H9 (cell line): ENCODE measurements around the gene SLC34A3. TPM values are rescaled to one million over a fixed set of nuclear protein-coding genes. Genes with fewer than 3 reads are reported as not detected.
A peak's percentile ranks its signal among the peaks of the same experiment; 100 is the strongest.

ENCODE experiments used
- DNase-seq: peaks from one replicate; pipeline ENCODE4 v3.0.0-alpha.2; 2017
- H2AFZ ChIP-seq: one replicate; pipeline ENCODE4 v1.6.1; 2013; ENCODE audit warnings: mild to moderate bottlenecking, low read length, control low read depth, moderate library complexity
- H2AK5ac ChIP-seq: 2 replicates; pipeline ENCODE4 v1.6.1; 2013; ENCODE audit warnings: low read length, control low read depth, mixed read lengths; ENCODE audit not compliant: insufficient read length
- H2BK120ac ChIP-seq: one replicate; pipeline ENCODE4 v1.6.1; 2013; ENCODE audit warnings: low read depth, mild to moderate bottlenecking, low read length, control low read depth, inconsistent platforms; ENCODE audit not compliant: poor library complexity, severe bottlenecking
- H2BK12ac ChIP-seq: 2 replicates; pipeline ENCODE4 v1.6.1; 2013; ENCODE audit warnings: low read length, control low read depth, mixed read lengths, low read depth; ENCODE audit not compliant: insufficient read length
- H2BK15ac ChIP-seq: 2 replicates; pipeline ENCODE4 v1.6.1; 2013; ENCODE audit warnings: low read depth, low read length, control low read depth
- H2BK20ac ChIP-seq: one replicate; pipeline ENCODE4 v1.6.1; 2013; ENCODE audit warnings: low read depth, mild to moderate bottlenecking, low read length, control low read depth, inconsistent platforms; ENCODE audit not compliant: poor library complexity, severe bottlenecking
- H2BK5ac ChIP-seq: 2 replicates; pipeline ENCODE4 v1.6.1; 2013; ENCODE audit warnings: low read length, control low read depth, mixed read lengths; ENCODE audit not compliant: insufficient read length
- H3K14ac ChIP-seq: 2 replicates; pipeline ENCODE4 v1.6.1; 2013; ENCODE audit warnings: low read length, control low read depth; ENCODE audit not compliant: insufficient read depth
- H3K18ac ChIP-seq: 2 replicates; pipeline ENCODE4 v1.6.1; 2013; ENCODE audit warnings: low read depth, mild to moderate bottlenecking, mixed read lengths, low read length, control low read depth; ENCODE audit not compliant: insufficient read length
- H3K23ac ChIP-seq: 2 replicates; pipeline ENCODE4 v1.6.1; 2013; ENCODE audit warnings: low read length, control low read depth, mixed read lengths, low read depth; ENCODE audit not compliant: insufficient read length
- H3K23me2 ChIP-seq: 2 replicates; pipeline ENCODE4 v1.6.1; 2013; ENCODE audit warnings: low read depth, mild to moderate bottlenecking, mixed read lengths, low read length, control low read depth; ENCODE audit not compliant: insufficient read length, poor library complexity, severe bottlenecking
- H3K27ac ChIP-seq: 2 replicates; pipeline ENCODE4 v1.5.1; 2013; ENCODE audit warnings: low read length, control low read depth, mixed read lengths, low read depth; ENCODE audit not compliant: insufficient read length
- H3K27me3 ChIP-seq: 2 replicates; pipeline ENCODE4 v1.6.1; 2013; ENCODE audit warnings: low read length, control low read depth, inconsistent platforms; ENCODE audit not compliant: insufficient read depth
- H3K4ac ChIP-seq: 2 replicates; pipeline ENCODE4 v1.6.1; 2013; ENCODE audit warnings: low read depth, mild to moderate bottlenecking, control low read depth, inconsistent platforms, low read length, moderate library complexity
- H3K4me1 ChIP-seq: 2 replicates; pipeline ENCODE4 v1.6.1; 2013; ENCODE audit warnings: low read length, control low read depth, inconsistent platforms; ENCODE audit not compliant: insufficient read depth
- H3K4me2 ChIP-seq: 2 replicates; pipeline ENCODE4 v1.6.1; 2013; ENCODE audit warnings: low read length, control low read depth, mixed read lengths; ENCODE audit not compliant: insufficient read length, insufficient read depth
- H3K56ac ChIP-seq: 2 replicates; pipeline ENCODE4 v1.6.1; 2013; ENCODE audit warnings: low read depth, mild to moderate bottlenecking, mixed read lengths, low read length, control low read depth; ENCODE audit not compliant: insufficient read length
- H3K79me1 ChIP-seq: 2 replicates; pipeline ENCODE4 v1.6.1; 2013; ENCODE audit warnings: low read depth, mild to moderate bottlenecking, moderate library complexity, low read length, control low read depth, inconsistent platforms; ENCODE audit not compliant: insufficient read depth, poor library complexity, severe bottlenecking
- H3K79me2 ChIP-seq: 2 replicates; pipeline ENCODE4 v1.6.1; 2013; ENCODE audit warnings: low read length, control low read depth, inconsistent platforms; ENCODE audit not compliant: insufficient read depth
- H3K9ac ChIP-seq: 2 replicates; pipeline ENCODE4 v1.6.1; 2013; ENCODE audit warnings: low read length, control low read depth, mixed read lengths; ENCODE audit not compliant: insufficient read length; ENCODE audit errors: extremely low read depth
- H3K9me3 ChIP-seq: one replicate; pipeline ENCODE4 v1.6.1; 2013; ENCODE audit warnings: low read depth, low read length, inconsistent platforms; ENCODE audit not compliant: control insufficient read depth
- H3T11ph ChIP-seq: one replicate; pipeline ENCODE4 v1.6.1; 2013; ENCODE audit warnings: mild to moderate bottlenecking, low read length, control low read depth, inconsistent platforms
- H4K20me1 ChIP-seq: one replicate; pipeline ENCODE4 v1.6.1; 2013; ENCODE audit not compliant: control insufficient read depth, insufficient read length, insufficient read depth
- H4K5ac ChIP-seq: 2 replicates; pipeline ENCODE4 v1.6.1; 2013; ENCODE audit warnings: low read depth, mild to moderate bottlenecking, mixed read lengths, low read length, control low read depth; ENCODE audit not compliant: insufficient read length
- H4K8ac ChIP-seq: replicated peaks from 2 replicates; pipeline ENCODE4 v1.6.1; 2013; ENCODE audit warnings: low read length, control low read depth, mixed read lengths, low read depth; ENCODE audit not compliant: insufficient read length
- H4K91ac ChIP-seq: 2 replicates; pipeline ENCODE4 v1.6.1; 2013; ENCODE audit warnings: low read depth, mild to moderate bottlenecking, moderate library complexity, mixed read lengths, low read length, control low read depth; ENCODE audit not compliant: insufficient read length
- H3K27ac Mint-ChIP-seq, 3 experiments: 2 replicates in 2 of 3; 3 replicates in 1 of 3; pipeline ENCODE4 v1.8.0; 2020 to 2021; ENCODE audit warnings: mixed read lengths in 3 of 3, mild to moderate bottlenecking in 1 of 3, moderate library complexity in 1 of 3
- H3K27me3 Mint-ChIP-seq: 2 replicates; pipeline ENCODE4 v1.8.0; 2021; ENCODE audit warnings: low read depth, mild to moderate bottlenecking, moderate library complexity, mixed read lengths
- H3K36me3 Mint-ChIP-seq, 3 experiments: 2 replicates in 2 of 3; 3 replicates in 1 of 3; pipeline ENCODE4 v1.8.0; 2020 to 2021; ENCODE audit warnings: low read depth in 3 of 3, mixed read lengths in 3 of 3; ENCODE audit not compliant: insufficient read depth in 1 of 3
- H3K4me1 Mint-ChIP-seq, 2 experiments: 2 replicates each; pipeline ENCODE4 v1.8.0; 2020; ENCODE audit warnings: mixed read lengths in 2 of 2
- H3K4me3 Mint-ChIP-seq, 2 experiments: 2 replicates in 1 of 2; 3 replicates in 1 of 2; pipeline ENCODE4 v1.8.0; 2020 to 2021; ENCODE audit warnings: mild to moderate bottlenecking in 2 of 2, mixed read lengths in 2 of 2, moderate library complexity in 1 of 2
- H3K9me3 Mint-ChIP-seq, 2 experiments: 2 replicates in 1 of 2; 3 replicates in 1 of 2; pipeline ENCODE4 v1.8.0; 2020; ENCODE audit warnings: mild to moderate bottlenecking in 2 of 2, mixed read lengths in 2 of 2, moderate library complexity in 1 of 2
- CTCF ChIP-seq: fragments of 200-600 bp; sonication (generic); conservative IDR thresholded peaks from 3 replicates; pipeline ENCODE4 v1.8.0; 2021; ENCODE audit warnings: antibody characterized with exemption, mild to moderate bottlenecking
- WGBS: extraction: QIAGEN DNeasy Blood & Tissue Kit; methylation state at CpG from one replicate; pipeline ENCODE4 v1.1.7; 2013; ENCODE audit warnings: missing lambda C conversion rate, low lambda C conversion rate, mixed read lengths; ENCODE audit not compliant: insufficient read length; ENCODE audit errors: extremely low coverage; 5-methylcytosine and 5-hydroxymethylcytosine counted together
- total RNA-seq: library from RNA; stranded (reverse); gene quantifications from 2 replicates; pipeline ENCODE4 v1.2.1, GENCODE V29; 2021

Gene SLC34A3
- total RNA-seq, 1 experiment from 2014 or later, result not detected

GRCh38 chr9:137270929-137271695 lies 40.4 kb downstream of the SLC34A3 start:
- H3K18ac ChIP-seq, result no peak overlapping the region
- H3K4me2 ChIP-seq, result no peak overlapping the region
- H2AFZ ChIP-seq, result no peak overlapping the region
- H3K79me1 ChIP-seq, result no peaks in the 10 kb centered on the region
- no peak overlapping the region for H2BK5ac ChIP-seq
- no peak overlapping the region for H3K23ac ChIP-seq
- no peaks in the 10 kb centered on the region for H3K23me2 ChIP-seq
- Mint-ChIP-seq H3K27me3 (no peaks in the 10 kb centered on the region), H3K27ac (peak overlapping the region in 2 of 3 experiments; percentile 53 to 64; a peak in 2 of 7 replicates), H3K36me3 (peaks cover 11 to 43% (median 34%) of the 10 kb centered on the region in 3 experiments; a peak in 6 of 7 replicates), H3K9me3 (no peaks in the 10 kb centered on the region; a peak in 1 of 5 replicates), H3K4me3 (no peak overlapping the region), H3K4me1 (peaks cover 12 to 17% of the 10 kb centered on the region in 2 experiments)
- no peak overlapping the region for H2AK5ac ChIP-seq
- H3K27me3 ChIP-seq, result no peaks in the 10 kb centered on the region
- no peak overlapping the region for H4K5ac ChIP-seq
- no peaks in the 10 kb centered on the region for H3K79me2 ChIP-seq
- no peak overlapping the region for H3K56ac ChIP-seq
- peak; percentile 29 for DNase-seq
- H4K8ac ChIP-seq, result no peak overlapping the region
- H2BK20ac ChIP-seq, result no peak overlapping the region
- no peaks in the 10 kb centered on the region for H3K4me1 ChIP-seq
- no peak overlapping the region for H2BK120ac ChIP-seq
- H2BK15ac ChIP-seq, result no peak overlapping the region
- no peak overlapping the region for H4K91ac ChIP-seq
- no peak overlapping the region for H3T11ph ChIP-seq
- no CpG with 5 or more reads among the region's 32 CpGs for WGBS
- no peak overlapping the region for H3K4ac ChIP-seq
- no peak for TF ChIP-seq CTCF
- H4K20me1 ChIP-seq, result no peaks in the 10 kb centered on the region
- H3K9ac ChIP-seq, result no peak overlapping the region
- H2BK12ac ChIP-seq, result no peak overlapping the region
- no peaks in the 10 kb centered on the region for H3K9me3 ChIP-seq
- H3K27ac ChIP-seq, result no peak overlapping the region
- H3K14ac ChIP-seq, result no peak overlapping the region
